Fibroblast of lung (primary cell): ENCODE data around the gene IGFBP2. TPM values are rescaled to one million over a fixed set of nuclear protein-coding genes. Genes with fewer than 3 reads are reported as not detected.

Experiments
- DNase-seq, 2 donors: peaks; one replicate each; pipeline versions ENCODE4 v3.0.0 to v3.0.0-alpha.2; 2010; ENCODE audit warnings: low read depth in 2 of 2
- H2AFZ ChIP-seq: 2 replicates; pipeline ENCODE4 v1.5.1; 2012; ENCODE audit warnings: low read length, control low read depth, inconsistent platforms
- H3K27ac ChIP-seq: 2 replicates; pipeline ENCODE4 v1.5.1; 2011; ENCODE audit warnings: low read length, control low read depth; ENCODE audit not compliant: insufficient read depth
- H3K27me3 ChIP-seq: 2 replicates; pipeline ENCODE4 v1.5.1; 2011; ENCODE audit warnings: mild to moderate bottlenecking, low read length; ENCODE audit not compliant: control insufficient read depth, insufficient read depth
- H3K36me3 ChIP-seq: 2 replicates; pipeline ENCODE4 v1.5.1; 2011; ENCODE audit warnings: low read length; ENCODE audit not compliant: control insufficient read depth, insufficient read depth
- H3K4me1 ChIP-seq: 2 replicates; pipeline ENCODE4 v1.5.1; 2011; ENCODE audit warnings: low read length; ENCODE audit not compliant: control insufficient read depth, insufficient read depth; ENCODE audit errors: extremely low read depth
- H3K4me2 ChIP-seq: 2 replicates; pipeline ENCODE4 v1.5.1; 2011; ENCODE audit warnings: low read length, control low read depth; ENCODE audit not compliant: insufficient read depth; ENCODE audit errors: extremely low read depth
- H3K4me3 ChIP-seq, 4 experiments: fragments of 200-600 bp in 1 of 4; sonication (generic) in 1 of 4; replicated peaks in 1 of 4; 2 replicates each; pipeline ENCODE4 v1.5.1; 2011 to 2016; ENCODE audit warnings: low read length in 4 of 4, low read depth in 3 of 4, mild to moderate bottlenecking in 3 of 4, control low read depth in 2 of 4, inconsistent platforms in 1 of 4, mixed read lengths in 1 of 4; ENCODE audit not compliant: insufficient read depth in 1 of 4; ENCODE audit errors: control extremely low read depth in 1 of 4
- H3K79me2 ChIP-seq: 2 replicates; pipeline ENCODE4 v1.5.1; 2012; ENCODE audit warnings: mild to moderate bottlenecking, low read length, inconsistent platforms; ENCODE audit not compliant: control insufficient read depth, insufficient read depth
- H3K9ac ChIP-seq: 2 replicates; pipeline ENCODE4 v1.5.1; 2011; ENCODE audit warnings: mild to moderate bottlenecking, low read length, control low read depth; ENCODE audit not compliant: insufficient read depth
- H3K9me3 ChIP-seq: 2 replicates; pipeline ENCODE4 v1.5.1; 2012; ENCODE audit warnings: low read depth, low read length; ENCODE audit not compliant: control insufficient read depth, insufficient read depth
- H4K20me1 ChIP-seq: 2 replicates; pipeline ENCODE4 v1.5.1; 2011; ENCODE audit warnings: low read length; ENCODE audit not compliant: control insufficient read depth, insufficient read depth; ENCODE audit errors: extremely low read depth
- CTCF ChIP-seq, 2 donors: IDR thresholded peaks in 1 of 2; conservative IDR thresholded peaks in 1 of 2; 1 replicate in 1 of 2; 2 replicates in 1 of 2; pipeline ENCODE4 v1.5.1; 2011 to 2012; ENCODE audit warnings: low read length in 2 of 2, control low read depth in 1 of 2, inconsistent platforms in 1 of 2, low read depth in 1 of 2, mild to moderate bottlenecking in 1 of 2
- EZH2 ChIP-seq: IDR thresholded peaks from 2 replicates; pipeline ENCODE4 v1.5.1; 2012; ENCODE audit warnings: low read length, control low read depth, mild to moderate bottlenecking; ENCODE audit errors: missing control alignments
- polyA plus RNA-seq, 2 donors: library from polyadenylated mRNA; depleted of rRNA in 1 of 2; stranded (reverse) in 1 of 2; unstranded in 1 of 2; fragments of >200 nt; gene quantifications; 2 replicates each; pipeline ENCODE4 v1.2.1, GENCODE V29; 2011 to 2012; ENCODE audit warnings: missing spikeins in 1 of 2
- total RNA-seq: library from RNA; depleted of rRNA; stranded (reverse); fragments of >200 nt; gene quantifications from 2 replicates; pipeline ENCODE4 v1.2.1, GENCODE V29; 2014

The IGFBP2 gene
- total and polyA plus RNA-seq, 2 donors (not counting 1 experiment from before 2014, with no cell fraction given) = 8.6 to 36.3 TPM

GRCh38 chr2:216663106-216663505 is 29.9 kb downstream of the IGFBP2 start:
- H3K79me2 ChIP-seq = no peaks in the 10 kb centered on the region
- no peak for DNase-seq
- TF ChIP-seq EZH2 = no peak
- no peak for TF ChIP-seq CTCF (conservative IDR thresholded peaks at IDR 0.05 in 1 of 2, IDR thresholded peaks at IDR 0.05 in 1 of 2; ENCODE audit: low read depth in 1 of 2, low read length in 2 of 2)
- H3K9me3 ChIP-seq = no peaks in the 10 kb centered on the region
- H3K9ac ChIP-seq = no peak overlapping the region
- no peak overlapping the region for H2AFZ ChIP-seq
- H3K4me3 ChIP-seq = no peak overlapping the region
- H4K20me1 ChIP-seq = no peaks in the 10 kb centered on the region
- H3K4me2 ChIP-seq = no peak overlapping the region
- H3K27ac ChIP-seq = no peak overlapping the region
- H3K36me3 ChIP-seq = no peaks in the 10 kb centered on the region
- H3K27me3 ChIP-seq = no peaks in the 10 kb centered on the region
- H3K4me1 ChIP-seq = no peaks in the 10 kb centered on the region

- no peaks in the 10 kb centered on the region for H3K9me3 ChIP-seq
- H3K27me3 ChIP-seq = no peaks in the 10 kb centered on the region
- TF ChIP-seq EZH2 = no peak
- DNase-seq = no peak
- no peak overlapping the region for H3K4me2 ChIP-seq
- H3K4me1 ChIP-seq = no peaks in the 10 kb centered on the region
- H3K4me3 ChIP-seq = no peak overlapping the region
- no peaks in the 10 kb centered on the region for H3K79me2 ChIP-seq
- H3K36me3 ChIP-seq = no peaks in the 10 kb centered on the region
- no peaks in the 10 kb centered on the region for H4K20me1 ChIP-seq
- H3K27ac ChIP-seq = no peak overlapping the region
- no peak overlapping the region for H2AFZ ChIP-seq
- no peak overlapping the region for H3K9ac ChIP-seq
These were observed 30.6 kb downstream of the IGFBP2 start for GRCh38 chr2:216663846-216664245.

- Histone ChIP-seq H4K20me1 (no peaks in the 10 kb centered on the region), H3K27me3 (no peaks in the 10 kb centered on the region), H3K9ac (no peak overlapping the region), H3K4me2 (no peak overlapping the region), H3K4me1 (no peaks in the 10 kb centered on the region), H3K36me3 (no peaks in the 10 kb centered on the region), H3K9me3 (no peaks in the 10 kb centered on the region), H3K4me3 (no peak overlapping the region), H3K27ac (no peak overlapping the region), H3K79me2 (no peaks in the 10 kb centered on the region), H2AFZ (no peak overlapping the region)
- DNase-seq = peak in 1 of 2 donors; percentile 73
- no peak for TF ChIP-seq EZH2
- TF ChIP-seq CTCF (conservative IDR thresholded peaks at IDR 0.05 in 1 of 2, IDR thresholded peaks at IDR 0.05 in 1 of 2; ENCODE audit: low read depth in 1 of 2, low read length in 2 of 2) = peak in 1 of 2 donors; percentile 12
These were observed 31.4 kb downstream of the IGFBP2 start for GRCh38 chr2:216664593-216665034.
